Raji (cell line): Measurements from ENCODE around the gene OLFML2B.

Experiments
- POLR2A ChIP-seq: IDR thresholded peaks from 2 replicates; pipeline ENCODE4 v1.6.1; 2011; ENCODE audit warnings: low read depth, low read length, control low read depth; ENCODE audit not compliant: insufficient read depth

Gene OLFML2B

DNA sequence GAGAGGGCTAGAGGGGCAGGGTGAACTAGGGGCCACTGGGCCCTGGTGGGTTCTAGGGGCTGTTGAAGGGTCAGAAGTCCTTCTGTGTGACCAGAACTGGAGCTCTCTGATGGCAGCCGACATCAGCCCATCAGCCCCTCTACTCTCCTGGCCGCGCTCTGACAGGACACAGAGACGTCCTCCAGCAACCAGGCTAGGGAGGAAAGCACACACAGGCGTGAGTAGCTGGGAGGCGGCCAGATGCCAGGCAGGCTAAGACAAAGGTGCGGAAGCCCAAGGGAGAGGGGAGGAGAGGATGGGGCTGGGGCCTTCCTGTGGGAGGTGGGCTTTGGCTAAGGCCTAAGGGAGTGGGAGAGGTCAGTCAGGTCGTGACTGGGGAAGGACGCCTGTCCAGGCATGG lies 50.8 kb downstream of the OLFML2B start:
- no peak for TF ChIP-seq POLR2A

DNA sequence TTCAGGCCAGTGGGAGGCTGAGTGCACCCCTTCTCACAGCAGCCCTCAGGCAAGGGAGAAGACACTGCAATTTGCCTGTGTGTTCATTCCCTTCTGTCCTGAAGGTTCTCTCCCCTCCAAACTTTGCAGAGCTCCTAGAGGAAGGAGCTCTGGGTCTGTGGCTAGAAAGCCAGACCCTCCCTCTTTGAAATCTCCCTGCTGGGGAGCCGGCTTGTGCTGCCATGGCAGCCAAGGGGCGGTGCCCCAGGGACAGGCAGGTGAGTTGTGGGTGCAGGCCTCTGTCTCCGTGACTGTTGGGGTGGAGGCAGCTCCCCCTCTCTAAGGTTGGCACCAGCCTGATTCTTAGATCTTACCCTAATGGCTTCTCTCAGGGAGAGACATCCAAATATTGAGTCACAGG lies 53.0 kb downstream of the OLFML2B start:
- TF ChIP-seq POLR2A, result no peak

DNA sequence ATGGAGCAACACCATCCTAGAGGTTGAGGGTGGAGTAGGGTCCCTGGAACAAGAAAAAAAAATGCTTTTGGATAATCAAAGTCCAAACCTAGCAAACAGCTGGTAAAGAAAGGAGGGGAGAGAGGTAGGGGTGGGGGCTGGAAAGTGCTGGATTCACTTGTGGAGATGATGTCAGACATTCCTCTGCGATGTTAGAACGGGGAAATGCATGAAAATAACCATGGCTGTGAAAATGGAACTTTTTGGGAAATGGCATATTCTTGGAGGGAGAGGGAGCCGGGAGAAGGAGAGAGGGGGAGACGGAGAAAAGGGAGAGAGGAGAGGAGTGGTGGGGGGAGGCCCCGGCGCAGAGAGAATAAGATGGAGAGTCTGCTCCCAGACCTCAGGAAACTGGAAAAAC lies 53.6 kb downstream of the OLFML2B start:
- no peak for TF ChIP-seq POLR2A

DNA sequence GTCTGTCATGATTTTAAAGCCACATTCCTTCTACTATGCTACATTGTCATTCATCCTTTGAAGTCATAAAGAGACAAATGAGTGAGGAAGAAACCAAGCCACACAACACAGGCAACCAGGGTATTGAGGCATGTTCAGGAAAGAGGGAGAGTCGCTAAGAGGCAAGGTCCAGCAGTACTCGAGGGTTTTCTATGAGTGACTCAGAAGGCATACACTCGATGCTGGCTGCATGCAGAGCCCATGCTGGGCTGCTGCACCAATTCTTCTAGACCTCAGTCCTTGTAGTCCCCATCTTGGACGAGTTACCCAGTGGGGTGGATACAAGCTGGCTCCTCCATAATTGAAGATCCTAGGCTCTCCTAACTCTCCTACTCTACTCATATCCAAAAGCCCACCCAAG lies 57.6 kb downstream of the OLFML2B start:
- no peak for TF ChIP-seq POLR2A

DNA sequence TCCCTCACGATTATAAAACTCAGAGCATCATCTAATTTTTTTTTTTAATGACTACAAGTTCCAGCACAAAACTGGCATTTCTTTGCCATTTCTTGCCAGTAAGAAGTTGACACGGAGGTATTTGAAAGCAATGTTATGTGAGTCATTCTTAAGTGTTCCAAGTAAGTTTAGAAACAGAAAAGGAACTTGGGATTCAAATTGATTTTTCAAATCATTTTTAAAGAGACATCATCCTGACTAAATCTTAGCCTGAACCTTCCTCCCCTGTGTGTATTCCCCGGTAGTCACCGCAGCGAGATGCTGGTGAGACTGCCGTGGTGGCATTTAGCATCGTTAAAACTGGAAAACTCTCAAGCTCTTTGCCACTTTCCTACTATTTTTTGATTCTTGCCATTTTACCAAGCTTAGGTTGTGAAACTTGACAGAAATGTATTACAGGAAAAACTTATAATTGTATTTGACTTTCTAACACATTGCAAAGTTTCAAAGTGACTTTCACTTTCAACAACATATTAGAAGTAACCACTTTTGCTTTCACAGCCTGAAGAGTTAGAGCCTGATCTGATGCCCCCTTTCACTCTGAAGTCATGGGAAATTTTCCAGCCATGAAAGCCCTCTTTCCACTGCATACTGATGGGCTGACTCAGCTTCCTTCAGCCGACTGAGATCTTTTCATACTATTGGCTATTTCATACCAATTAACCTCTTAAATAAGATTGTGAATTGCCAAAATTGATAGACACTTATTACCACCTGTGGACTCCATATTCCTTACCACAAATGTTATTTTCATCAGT lies 61.4 kb downstream of the OLFML2B start:
- no peak for TF ChIP-seq POLR2A

DNA sequence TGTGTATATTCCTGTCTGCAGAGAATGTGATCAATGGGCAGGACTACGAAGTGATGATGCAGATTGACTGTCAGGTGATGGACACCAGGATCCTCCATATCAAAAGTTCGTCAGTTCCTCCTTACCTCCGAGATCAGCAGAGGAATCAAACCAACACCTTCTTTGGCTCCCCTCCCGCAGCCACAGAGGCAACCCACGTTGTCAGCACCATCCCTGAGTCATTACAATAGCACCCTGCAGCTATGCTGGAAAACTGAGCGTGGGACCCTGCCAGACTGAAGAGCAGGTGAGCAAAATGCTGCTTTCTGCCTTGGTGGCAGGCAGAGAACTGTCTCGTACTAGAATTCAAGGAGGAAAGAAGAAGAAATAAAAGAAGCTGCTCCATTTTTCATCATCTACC lies 65.2 kb downstream of the OLFML2B start:
- no peak for TF ChIP-seq POLR2A

DNA sequence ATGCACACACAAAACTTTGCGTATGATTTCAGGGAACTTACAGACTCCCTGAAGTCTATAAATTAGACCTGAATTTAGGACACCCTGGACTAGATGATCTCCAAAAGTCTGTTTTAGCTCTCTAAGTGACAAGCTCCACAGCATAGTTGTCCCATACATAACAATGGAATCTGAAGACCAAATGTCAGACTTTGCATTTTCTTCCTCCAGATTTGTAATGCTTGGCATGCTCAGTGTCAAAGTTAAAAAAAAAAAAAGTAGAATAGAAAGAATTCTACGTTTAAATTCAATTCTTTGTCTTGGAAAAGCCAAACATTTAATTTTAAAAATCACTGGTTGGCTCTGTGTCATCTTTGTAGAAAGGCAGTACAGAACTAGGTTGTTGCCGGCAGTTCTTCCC lies 66.7 kb downstream of the OLFML2B start:
- no peak for TF ChIP-seq POLR2A

DNA sequence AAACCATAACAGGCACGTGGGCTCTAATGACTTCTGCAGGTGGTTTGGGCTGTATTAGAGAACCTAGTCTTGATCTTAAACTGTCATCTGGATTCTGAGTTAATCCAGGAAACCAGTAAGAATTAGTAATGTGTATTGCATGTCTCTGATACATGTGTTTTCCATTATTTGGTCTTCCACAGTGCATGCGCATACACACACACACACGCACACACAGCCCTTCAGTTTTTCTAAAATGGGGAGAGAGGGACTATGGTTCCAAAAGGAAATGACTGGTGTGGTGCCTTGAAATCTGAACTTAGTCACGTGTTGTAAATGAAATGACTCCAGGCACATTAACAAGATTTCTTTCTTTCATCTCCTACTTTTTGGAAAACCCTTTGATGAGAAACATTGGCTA lies 67.6 kb downstream of the OLFML2B start:
- TF ChIP-seq POLR2A, result no peak

DNA sequence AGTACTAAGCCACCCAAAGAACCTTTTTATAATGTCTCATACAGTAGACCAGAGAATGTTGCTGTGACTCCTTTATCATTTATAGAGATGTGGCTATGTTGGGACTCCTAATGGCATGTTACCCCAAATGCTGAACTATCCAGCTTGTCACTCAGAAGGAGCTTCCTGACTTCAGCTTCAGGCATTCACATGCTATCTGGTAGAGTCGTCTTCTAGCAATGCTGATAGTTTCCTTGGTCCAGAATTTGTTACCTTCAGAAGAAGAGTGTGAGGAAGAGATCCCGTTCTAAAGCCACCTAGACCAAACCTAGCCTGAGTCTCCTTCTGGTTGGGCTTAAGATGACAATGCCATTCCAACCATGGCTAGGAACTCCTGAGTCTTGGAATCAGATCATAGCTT lies 68.1 kb downstream of the OLFML2B start:
- no peak for TF ChIP-seq POLR2A

DNA sequence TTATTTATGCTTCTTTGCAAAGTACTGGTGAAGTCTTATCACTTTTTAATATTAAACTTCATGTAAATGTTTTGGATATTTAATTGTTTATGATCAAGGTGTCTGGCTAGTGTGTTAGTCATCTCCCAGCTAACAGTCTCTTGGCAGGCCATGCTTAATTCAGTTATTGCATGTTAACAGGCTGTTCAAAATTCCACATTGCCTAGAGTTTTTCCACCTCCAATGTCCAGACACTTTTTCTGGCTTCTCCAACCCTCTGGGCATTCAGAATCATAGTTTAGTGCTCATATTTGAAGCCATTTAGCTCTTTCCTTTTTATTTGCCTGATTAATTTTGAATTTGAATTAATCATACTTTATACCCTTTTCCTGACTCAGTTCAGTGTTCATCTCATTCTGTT lies 69.2 kb downstream of the OLFML2B start:
- TF ChIP-seq POLR2A, result no peak

DNA sequence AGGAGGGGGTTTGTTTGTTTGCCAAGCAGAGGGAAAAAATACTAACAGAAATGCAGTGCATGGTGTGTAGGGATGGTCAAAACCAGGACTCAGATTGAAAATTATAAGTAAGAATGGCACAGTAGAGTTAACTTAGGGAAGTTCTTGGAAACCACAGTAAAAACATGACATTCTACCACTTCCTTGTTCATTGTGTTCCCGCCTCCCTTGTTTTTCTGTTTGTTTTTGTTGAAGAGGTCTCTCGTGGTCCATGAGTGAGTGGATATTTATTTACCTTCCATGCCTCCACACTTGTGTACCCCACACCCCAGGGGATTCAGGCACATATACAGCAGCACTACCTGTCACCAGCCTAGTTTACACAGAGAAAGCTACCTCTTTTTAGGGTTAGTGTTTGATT lies 69.6 kb downstream of the OLFML2B start:
- TF ChIP-seq POLR2A, result no peak

DNA sequence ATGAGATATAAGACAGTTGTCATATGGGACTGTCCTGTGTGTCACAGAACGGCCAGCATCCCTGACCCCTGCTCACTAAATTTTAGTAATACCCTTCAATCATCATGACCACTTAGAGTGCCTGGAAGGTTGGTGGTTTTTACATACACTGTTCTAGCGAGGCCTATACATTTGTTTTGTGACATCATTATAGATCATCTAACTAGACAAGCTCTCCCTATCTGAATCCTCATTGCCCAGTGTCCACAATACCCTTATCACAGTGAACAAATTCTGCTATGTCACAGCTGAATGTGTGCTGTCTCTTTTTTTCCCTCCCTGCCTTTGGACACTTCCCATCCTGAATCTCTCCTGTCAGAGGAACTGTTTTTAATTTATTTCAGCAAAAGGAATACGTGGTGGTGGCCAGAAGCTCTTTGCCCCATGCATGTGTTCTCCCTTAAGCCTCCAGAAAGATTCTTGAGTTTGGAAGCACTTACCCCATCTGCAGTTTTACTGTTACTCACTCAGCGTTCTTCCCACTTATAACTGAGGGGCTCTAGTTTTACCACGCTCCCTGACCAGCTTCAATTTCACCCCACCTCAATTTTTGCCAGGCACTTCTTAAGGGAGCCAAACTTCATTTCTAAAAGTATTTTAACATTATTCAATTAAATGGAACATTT lies 70.3 kb downstream of the OLFML2B start:
- TF ChIP-seq POLR2A, result no peak

DNA sequence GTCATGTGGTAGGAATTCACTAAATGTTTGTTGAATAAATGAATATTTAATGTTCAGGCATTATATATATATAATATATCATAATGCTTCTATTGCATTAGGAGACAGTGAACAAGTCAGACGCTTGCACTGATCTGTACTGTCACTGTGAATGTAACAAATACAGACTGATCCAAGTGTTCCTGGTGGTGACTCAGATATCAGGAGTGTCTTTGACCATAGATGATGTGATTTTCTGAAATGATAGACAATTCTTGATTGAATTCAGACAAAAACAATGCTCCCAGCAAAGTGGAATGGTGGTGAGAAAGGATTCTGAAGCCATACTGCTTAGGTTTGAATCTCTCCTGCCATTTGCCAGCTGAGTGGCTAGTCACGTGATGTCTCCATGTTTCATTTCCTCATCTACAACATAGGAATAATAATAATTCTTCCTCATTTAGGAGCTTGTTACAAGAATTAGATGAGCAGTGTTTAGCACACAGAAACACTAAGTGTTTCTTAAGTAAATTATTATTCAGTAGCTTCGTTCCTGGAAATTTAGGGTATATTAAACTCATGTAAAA lies 71.0 kb downstream of the OLFML2B start:
- TF ChIP-seq POLR2A, result no peak

DNA sequence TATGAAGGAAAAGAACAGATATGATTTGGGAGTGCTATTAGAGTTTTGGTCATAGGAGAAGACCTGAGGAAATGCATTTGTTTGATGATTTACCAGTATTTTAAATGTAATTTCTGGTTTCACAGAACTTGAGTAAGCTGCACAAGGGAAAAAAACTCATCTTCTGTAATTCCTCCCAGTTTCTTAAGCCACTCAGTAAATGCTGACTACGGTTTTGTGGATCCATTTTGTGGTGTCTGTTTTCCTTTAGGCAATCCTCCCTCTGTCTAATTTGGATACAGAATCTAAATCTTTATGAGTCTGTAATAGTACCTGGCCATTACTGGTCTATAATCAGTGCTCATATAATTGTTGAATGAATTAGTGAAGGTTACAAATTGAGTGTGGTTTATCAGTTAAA lies 72.0 kb downstream of the OLFML2B start:
- TF ChIP-seq POLR2A, result no peak

DNA sequence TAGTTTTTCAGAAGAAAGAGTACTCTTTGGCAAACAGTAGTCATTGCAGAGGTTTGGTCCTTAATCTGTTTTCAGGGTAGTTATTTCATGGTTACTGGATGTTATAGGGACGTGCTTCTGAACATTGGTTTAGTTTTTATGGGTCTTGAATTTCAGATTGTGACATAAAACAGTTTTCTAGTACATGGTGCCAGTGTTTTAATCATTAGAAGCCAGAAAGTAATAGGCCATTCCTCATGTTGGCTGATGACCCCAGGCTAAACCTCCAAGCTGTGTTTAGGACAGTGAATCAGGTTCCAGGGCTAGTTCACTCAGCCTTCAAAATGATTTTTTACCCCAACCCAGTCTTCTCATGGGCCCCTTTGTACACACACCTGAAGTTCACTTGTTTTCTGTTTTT lies 73.3 kb downstream of the OLFML2B start:
- no peak for TF ChIP-seq POLR2A

DNA sequence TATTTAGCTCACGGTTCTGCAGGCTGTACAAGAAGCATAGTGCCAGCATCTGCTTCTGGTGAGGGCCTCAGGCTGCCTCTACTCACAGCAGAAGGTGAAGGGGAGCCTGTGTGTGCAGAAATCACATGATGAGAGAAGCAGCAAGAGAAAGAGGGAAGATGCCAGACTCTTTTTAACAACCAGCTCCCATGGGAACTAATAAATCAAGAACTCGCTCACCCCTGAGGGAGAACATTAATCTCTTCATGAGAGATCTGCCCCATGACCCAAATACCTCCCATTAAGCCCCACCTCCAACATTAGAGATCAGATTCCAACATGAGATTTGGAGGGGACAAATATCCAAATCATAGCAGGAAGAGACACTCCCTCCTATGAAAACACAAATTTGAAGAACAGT lies 74.1 kb downstream of the OLFML2B start:
- no peak for TF ChIP-seq POLR2A
